HG03354 (cell line): Measurements from ENCODE around the gene OCSTAMP.

Source experiments
- ATAC-seq: cut with Tn5 transposase; IDR thresholded peaks from one replicate; pipeline ENCODE4 v1.9.1; 2021; ENCODE audit warnings: mild to moderate bottlenecking; ENCODE audit not compliant: unreplicated experiment, poor library complexity, severe bottlenecking

The OCSTAMP gene

GRCh38 chr20:46523696-46524328 lies 26.6 kb downstream of the OCSTAMP start:
- ATAC-seq = no peak

- ATAC-seq = no peak
These were observed 27.3 kb downstream of the OCSTAMP start for GRCh38 chr20:46523108-46523507.

DNA sequence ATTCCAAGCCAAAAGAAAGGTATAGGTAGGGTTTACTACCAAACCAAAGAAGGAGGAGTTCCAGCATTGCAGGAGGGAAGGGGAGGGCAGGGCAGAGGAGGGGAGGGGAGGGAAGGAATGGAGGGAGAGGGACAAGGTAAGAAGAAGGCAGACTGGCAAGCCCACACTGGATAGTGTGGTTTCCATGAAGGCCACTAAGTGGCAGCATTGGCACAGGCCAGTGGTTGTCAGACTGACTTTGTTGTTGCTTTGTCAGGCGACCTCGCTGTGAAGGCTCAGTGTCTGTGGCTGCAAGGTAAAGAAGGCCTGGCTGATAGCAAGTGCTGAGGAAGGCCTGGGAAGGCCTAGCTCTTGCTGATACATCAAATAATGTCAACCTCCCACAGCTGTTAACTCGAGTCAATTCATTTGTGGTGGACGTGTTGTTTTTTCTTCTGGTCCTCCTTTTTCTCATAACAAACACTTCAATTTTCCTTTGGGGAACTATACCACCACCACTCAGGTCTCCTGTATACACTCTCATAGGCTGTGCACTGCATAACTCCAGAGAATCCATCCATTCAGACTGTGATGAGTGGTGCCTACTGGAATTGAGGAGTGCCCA lies 29.4 kb downstream of the OCSTAMP start:
- no peak for ATAC-seq

- no peak for ATAC-seq
These were observed 29.9 kb downstream of the OCSTAMP start for GRCh38 chr20:46520540-46520939.

GRCh38 chr20:46519471-46520068 lies 30.9 kb downstream of the OCSTAMP start:
- ATAC-seq = no peak

- ATAC-seq = peak; percentile 79
These were observed 37.3 kb downstream of the OCSTAMP start, which contains the start of gene ZNF334 for GRCh38 chr20:46512943-46513844. ZNF334 (minus strand) TSS chr20:46513559; CDS start chr20:46512102, 1,457 bp downstream.

GRCh38 chr20:46509523-46509922 lies 40.9 kb downstream of the OCSTAMP start:
- no peak for ATAC-seq

- ATAC-seq = no peak
These were observed 42.6 kb downstream of the OCSTAMP start for GRCh38 chr20:46507760-46508407.

- no peak for ATAC-seq
These were observed 44.9 kb downstream of the OCSTAMP start for GRCh38 chr20:46505506-46505905.

DNA sequence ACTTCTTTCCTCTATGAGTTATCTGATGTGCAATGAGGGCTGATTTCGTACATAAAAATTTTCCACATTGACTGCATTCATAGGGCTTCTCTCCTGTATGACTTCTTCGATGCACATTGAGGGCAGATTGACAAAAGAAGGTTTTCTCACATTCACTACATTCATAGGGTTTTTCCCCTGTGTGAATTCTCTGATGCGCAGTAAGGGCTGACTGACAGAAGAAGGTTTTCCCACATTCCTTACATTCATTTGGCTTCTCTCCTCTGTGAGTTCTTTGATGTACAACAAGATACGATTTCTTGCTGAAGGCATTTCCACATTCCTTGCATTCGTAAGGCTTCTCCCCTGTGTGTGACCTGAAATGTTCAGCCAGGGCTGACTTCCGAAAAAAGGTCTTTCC lies 48.5 kb downstream of the OCSTAMP start:
- ATAC-seq = no peak

GRCh38 chr20:46501337-46501942 lies 49.0 kb downstream of the OCSTAMP start:
- ATAC-seq = no peak

DNA sequence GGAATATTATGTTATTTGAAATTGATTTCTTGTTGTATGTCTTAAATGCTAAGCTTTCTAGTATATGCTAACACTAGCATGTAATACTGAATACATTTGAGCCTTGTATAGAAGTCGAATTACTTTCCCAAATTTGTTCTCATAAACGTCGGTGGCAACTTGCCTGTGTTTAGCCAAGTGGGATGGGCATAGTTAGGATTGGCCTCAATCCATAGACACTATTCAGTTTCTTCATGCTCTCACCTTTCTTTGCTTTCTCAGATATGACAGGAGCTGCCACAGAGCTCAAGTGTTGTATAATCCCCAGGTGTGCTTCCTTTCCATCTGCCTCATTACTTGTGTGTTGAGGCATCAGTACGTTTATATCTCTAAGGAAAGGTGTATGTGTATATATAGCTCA lies 56.4 kb downstream of the OCSTAMP start:
- ATAC-seq = no peak

DNA sequence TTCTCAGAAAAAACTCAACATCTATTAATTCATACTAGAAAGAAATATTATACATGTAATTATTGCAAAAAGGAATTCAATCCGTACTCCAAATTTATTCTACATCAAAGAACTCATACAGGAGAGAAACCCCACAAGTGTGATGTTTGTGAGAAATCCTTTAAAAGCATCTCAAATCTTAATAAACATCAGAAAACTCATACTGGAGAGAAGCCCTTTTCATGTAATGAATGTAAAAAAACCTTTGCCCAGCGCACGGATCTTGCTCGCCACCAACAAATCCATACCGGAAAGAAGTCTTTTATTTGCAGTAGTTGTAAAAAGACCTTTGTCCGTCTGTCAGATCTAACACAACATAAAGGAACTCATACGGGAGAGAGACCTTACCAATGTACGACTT lies 59.1 kb downstream of the OCSTAMP start:
- ATAC-seq = no peak
